ENCODE data around the gene GINS2.

The GINS2 gene

DNA sequence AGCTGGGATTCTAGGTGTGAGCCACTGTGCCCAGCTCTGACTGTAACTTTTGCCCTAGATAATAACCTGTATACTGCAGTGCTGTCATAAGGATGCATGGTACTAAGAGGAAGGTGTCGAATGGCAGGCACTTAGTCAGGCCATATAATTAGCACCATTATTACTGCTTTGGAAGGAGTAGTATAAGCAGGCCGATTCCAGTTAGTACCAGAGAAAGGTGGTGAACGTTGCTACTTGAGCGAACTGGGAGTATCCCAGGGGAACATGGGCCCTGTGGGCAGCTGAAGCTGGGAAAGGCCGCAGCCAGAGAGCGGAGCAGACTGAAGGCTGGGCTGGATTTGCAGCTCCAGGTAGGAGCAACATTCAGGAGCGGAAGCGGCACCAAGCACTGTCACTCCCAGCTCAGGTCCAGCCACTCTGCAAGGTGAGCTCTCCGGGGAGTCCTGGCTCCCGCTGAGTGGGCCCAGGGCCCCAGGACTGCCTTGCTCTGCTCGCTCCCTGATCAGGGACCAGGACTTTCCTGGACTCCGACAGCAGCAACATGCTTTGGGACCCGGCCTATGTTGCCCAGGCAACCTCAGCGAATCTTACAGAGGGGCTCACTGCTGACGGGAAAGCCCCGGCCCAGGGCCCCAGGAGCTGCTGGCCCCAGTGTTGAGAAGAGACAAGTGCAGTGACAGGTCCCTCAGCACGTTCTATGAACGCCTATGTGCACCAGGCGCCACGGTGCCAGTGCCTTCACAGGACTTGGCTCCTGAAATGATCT lies 33.6 kb upstream of the GINS2 start:
- no peak for TF ChIP-seq POLR2A (IDR thresholded peaks at IDR 0.05; ENCODE audit: low read length)
- TF ChIP-seq GATA1 (IDR thresholded peaks at IDR 0.05; ENCODE audit: low read depth, low read length) = no peak
- no peak for DNase-seq

DNA sequence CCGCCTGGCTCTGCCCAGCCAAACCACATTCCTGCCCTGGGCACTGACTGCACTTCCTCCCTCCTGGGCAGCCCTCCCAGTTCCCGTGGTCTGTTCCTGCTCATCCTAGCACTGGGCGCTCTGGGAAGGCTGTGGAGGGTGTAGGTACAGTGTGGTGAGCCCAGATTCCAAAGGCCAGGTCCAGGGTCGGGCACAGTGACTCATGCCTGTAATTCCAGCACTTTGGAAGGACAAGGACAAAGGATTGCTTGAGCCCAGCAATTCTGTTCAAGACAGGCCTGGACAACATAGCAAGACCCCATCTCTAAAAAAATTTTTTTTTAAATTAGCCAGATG lies 31.5 kb upstream of the GINS2 start:
- no peak for DNase-seq
- no peak for TF ChIP-seq POLR2A (IDR thresholded peaks at IDR 0.05; ENCODE audit: low read length)

DNA sequence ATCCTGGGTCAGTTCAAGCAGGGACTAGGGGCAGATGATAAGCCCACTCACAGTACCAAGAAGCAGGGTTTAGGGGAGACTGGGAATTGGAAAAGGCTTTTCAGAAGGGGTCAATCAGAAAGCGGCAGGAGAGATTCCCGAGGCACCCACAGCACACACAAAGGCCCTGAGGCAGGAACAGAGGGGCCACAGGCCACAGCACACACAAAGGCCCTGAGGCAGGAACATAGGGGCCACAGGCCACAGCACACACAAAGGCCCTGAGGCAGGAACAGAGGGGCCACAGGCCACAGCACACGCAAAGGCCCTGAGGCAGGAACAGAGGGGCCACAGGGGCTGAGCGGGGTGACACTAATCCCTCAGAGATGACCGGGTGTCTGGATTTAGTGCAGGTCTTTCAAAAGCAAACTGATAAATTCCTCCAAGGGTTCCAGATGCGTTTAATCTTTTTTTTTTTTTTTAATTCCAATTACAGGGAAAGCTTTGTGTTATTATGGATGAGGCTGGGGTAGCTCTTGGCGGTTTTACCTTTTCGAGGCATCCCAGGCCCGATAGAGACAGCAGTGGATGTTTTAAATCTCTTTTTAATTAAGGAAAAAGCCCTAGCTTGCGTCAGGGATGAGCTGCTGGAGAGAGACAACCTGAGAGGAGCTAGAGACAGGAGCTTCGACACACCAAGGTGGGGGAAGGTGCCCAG lies 31.0 kb upstream of the GINS2 start:
- TF ChIP-seq POLR2A (IDR thresholded peaks at IDR 0.05; ENCODE audit: low read length) (no peak), GATA1 (IDR thresholded peaks at IDR 0.05; ENCODE audit: low read depth, low read length) (no peak)

DNA sequence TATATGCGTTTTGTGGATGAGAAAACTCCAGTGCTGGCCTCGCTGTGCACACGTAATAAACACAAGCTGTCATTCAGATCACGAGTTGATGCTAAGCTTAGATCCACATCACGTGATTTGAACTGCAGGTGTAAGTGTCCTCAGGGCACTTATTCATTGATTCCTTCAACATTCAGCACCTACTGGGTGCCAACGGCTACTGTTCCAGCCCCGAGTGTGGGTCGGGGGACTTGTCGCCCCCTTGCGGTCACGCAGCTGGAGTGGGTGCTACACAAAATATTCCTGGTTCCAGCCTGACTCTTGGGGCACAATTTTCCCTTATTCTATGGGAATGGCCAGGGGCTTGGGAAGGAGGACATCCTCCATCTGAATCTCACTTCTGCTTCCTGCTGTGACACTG lies 29.9 kb upstream of the GINS2 start:
- TF ChIP-seq GATA1 (IDR thresholded peaks at IDR 0.05; ENCODE audit: low read depth, low read length) (no peak), POLR2A (IDR thresholded peaks at IDR 0.05; ENCODE audit: low read length) (no peak)
- peak; percentile 37 to 61 for DNase-seq

More for the DNA sequence above, 31.0 kb upstream of the GINS2 start:
- no peak for DNase-seq

DNA sequence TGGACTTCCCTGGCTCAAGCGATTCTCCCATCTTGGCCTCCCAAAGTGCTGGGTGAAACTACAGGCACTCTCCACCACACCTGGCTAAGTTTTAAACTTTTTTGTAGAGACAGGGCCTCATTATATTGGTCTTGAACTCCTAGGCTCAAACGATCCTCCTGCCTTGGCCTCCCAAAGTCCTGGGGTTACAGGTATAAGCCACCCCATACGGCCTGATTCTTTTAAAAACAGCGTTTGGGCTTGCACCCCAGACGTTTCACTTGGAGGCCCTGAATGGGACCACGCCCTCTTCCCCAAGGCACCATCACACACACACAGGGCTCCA lies 29.4 kb upstream of the GINS2 start:
- TF ChIP-seq GATA1 (IDR thresholded peaks at IDR 0.05; ENCODE audit: low read depth, low read length) = no peak
- no peak for TF ChIP-seq POLR2A (IDR thresholded peaks at IDR 0.05; ENCODE audit: low read length)

DNA sequence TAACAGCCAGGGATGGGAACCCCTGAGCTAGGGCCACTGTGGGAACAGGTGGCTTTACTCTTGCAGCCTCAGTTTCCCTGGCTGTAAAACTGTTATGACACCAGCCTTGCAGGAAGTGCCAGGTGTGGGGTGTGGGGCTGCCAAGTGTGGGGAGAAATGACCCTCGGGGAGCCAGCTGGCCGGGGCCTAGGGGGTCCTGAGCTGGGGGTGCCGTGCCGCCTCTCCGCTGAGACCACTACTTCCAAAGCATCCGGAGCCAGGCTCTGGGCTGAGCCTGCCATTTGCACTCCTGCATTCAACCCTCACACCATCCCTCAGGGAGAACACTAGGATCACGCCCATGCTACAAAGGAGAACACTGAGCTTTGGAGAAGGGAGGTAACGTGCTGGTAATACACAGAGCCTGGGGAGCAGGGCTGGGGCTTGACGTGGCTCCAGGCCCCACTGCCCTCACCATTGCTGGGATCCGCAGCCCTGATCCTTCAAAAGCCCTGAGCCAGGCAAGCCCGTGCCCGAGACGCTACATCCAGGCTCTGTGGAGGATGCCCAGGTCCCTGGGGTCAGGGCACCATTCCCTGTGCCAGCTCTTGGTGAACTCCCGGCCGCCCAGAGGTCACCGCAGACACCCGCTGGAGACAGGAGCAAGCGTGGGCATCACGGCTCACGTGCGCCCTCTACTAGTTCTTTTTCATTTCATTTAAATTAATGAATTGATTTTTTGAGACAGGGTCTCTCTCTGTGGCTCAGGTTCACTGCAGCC lies 28.8 kb upstream of the GINS2 start:
- DNase-seq = peak; percentile 74 to 88
- TF ChIP-seq GATA1 (IDR thresholded peaks at IDR 0.05; ENCODE audit: low read depth, low read length) (no peak), POLR2A (IDR thresholded peaks at IDR 0.05; ENCODE audit: low read length) (no peak)

More for the DNA sequence above, 29.4 kb upstream of the GINS2 start:
- no peak for DNase-seq

DNA sequence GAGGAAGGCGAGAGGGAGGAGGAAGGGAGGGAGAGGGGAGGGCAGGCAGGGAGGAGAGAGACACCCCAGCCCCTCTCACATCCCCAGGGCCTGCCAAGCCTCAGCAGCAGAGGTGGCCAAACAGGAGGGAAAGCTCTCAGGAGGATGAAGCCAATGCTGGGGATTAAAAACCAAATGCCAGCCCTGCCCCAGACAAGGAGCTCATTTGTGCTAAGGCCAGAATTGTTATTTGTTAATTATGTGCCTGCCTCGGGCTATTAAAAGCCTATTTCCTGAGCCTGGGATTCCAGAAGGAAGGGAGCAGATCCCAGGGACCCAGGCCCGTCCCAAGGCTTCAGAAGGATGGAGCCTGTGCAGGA lies 27.9 kb upstream of the GINS2 start:
- no peak for DNase-seq
- TF ChIP-seq GATA1 (IDR thresholded peaks at IDR 0.05; ENCODE audit: low read depth, low read length) = no peak
- TF ChIP-seq POLR2A (IDR thresholded peaks at IDR 0.05; ENCODE audit: low read length) = no peak

DNA sequence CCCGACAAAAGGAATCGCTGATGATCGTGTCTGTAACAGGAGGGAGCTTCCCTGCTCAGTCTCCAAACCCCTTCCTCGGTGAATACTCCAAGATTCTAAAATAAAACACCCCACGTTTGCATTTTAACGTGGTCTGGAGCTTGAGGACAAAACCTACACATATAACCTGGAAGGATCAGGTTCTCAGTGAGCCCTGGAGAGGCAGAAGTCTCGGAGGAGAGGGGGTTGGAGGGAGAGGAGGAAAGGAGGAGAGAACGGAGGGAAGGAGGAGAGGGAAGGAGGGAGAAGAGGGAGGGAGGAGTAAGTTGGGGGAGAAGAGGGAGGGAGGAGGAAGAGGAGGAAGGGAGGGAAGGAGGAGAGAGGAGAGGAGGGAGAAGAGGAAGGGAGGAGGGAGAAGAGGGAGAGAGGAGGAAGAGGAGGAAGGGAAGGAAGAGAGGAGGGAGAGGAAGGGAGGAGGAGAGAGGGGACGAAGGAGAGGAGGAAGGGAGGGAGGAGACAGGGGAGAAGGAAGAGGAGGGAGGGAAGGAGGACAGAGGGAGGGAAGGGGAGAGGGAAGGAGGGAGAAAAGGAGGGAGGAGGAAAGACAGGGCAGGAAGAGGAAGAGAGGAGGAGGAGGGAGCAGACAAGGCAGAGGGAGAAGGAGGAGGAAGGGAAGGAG lies 27.4 kb upstream of the GINS2 start:
- DNase-seq = no peak
- TF ChIP-seq GATA1 (IDR thresholded peaks at IDR 0.05; ENCODE audit: low read depth, low read length) = no peak
- TF ChIP-seq POLR2A (IDR thresholded peaks at IDR 0.05; ENCODE audit: low read length) = no peak

DNA sequence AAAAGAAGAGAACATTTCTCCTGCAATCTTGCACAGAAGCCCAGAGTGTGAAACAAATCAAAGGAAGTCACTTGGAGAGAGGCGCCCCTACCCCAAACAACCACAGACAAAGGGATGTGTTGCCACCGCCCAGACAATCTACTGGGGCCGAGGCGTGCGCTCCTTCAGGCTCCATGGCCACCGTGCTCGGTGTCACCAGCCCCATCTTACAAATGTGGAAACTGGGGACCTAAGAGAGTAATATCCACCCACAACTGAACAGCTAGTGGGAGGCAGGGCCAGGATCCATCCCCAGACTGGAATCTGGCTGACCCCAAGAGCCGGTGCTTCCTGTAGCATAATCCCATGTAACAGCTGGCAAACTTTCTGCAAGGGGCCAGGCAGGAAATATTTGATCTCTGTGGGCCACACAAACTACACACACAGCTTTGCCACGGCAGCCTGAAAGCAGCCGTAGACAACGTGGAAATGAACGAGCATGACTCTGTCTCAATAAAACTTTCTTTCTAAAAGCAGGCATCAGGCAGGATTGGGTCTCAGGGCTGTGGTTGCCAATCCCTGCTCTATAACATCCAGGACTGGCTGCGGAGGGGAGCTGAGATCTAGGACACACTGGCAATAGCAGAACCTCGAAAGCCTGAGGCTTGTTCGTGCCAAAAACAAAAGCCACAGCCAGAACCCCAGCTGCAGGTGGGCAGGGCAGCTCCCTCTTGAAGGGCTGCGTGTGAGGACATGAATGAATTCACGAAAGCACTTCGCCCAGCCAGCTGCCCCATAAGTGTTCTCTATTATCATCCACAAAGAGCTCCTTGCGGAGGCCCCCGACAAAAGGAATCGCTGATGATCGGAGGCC lies 26.6 kb upstream of the GINS2 start:
- TF ChIP-seq GATA1 (IDR thresholded peaks at IDR 0.05; ENCODE audit: low read depth, low read length) = no peak
- DNase-seq = no peak

DNA sequence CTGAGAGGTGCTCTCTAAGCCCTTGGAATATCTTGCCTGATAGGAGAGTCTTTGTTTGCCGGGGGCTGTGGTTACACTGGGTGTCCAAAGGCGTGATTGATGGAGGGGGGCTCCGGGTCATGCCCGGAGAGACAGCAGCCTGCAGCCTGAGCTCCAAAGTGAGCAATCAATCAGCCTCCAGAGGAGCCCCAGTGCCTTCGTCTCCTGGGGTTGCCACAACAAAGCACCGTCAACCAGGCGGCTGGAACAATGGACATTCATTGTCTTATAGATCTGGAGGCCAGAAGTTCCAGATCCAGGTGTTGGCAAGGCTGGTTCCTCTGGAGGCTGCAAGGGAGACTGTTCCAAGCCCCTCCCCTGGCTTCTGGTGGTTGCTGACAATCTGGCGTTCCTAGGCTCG lies 24.0 kb upstream of the GINS2 start:
- no peak for TF ChIP-seq GATA1 (IDR thresholded peaks at IDR 0.05; ENCODE audit: low read depth, low read length)
- no peak for TF ChIP-seq POLR2A (IDR thresholded peaks at IDR 0.05; ENCODE audit: low read length)
- no peak for DNase-seq

DNA sequence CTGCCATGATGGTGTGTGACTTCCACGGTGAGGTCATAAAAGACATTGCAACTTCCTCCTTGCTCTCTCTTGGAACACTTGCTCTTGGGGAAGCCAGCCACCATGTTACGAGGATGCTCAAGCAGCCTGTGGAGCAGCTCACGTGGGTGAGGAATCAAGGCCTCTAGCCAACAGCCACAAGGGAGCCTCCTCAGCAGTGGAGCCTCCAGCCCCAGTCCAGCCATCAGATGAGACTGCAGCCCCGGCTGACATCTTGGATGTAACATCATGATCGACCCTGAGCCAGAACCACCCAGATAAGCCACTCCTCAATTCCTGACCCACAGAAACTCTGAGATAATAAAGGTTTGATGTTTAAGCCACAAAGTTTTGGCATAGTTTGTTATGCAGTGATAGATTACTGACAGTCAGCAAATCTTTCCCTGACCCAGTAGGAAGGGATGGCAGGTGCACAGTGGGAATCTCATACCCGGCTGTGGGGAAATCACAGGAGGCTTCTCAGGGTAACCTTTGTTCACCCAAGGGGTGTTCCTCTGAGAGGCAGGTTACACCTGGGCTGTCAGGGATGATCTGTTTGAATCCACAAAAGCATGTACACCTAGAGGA lies 23.3 kb upstream of the GINS2 start:
- TF ChIP-seq GATA1 (IDR thresholded peaks at IDR 0.05; ENCODE audit: low read depth, low read length) (no peak), POLR2A (IDR thresholded peaks at IDR 0.05; ENCODE audit: low read length) (no peak)
- DNase-seq = no peak

DNA sequence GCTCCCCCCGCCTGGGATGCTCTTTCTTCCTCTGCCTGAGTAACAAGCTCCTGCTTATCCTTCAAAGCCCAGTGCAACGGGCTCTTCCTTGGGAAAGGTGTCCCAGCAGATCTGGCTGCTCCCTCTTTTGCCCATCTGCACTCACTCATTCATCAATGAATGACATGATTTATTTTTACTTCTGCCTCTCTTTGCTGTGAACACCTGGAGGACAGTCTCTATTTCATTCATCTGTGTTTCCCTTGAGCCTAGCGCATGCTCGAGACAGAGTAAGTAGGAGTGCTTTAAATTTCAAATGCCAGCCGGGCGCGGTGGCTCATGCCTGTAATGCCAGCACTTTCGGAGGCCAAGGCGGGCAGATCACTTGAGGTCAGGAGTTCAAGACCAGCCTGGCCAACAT lies 22.0 kb upstream of the GINS2 start:
- TF ChIP-seq POLR2A (IDR thresholded peaks at IDR 0.05; ENCODE audit: low read length) (no peak), GATA1 (IDR thresholded peaks at IDR 0.05; ENCODE audit: low read depth, low read length) (no peak)
- DNase-seq = no peak
